Mesendoderm (in vitro differentiated cells): ENCODE measurements around the gene ARPC5.

Source experiments
- DNase-seq: peaks from one replicate; pipeline ENCODE4 v3.0.0; 2013
- H2AK5ac ChIP-seq: 2 replicates; pipeline ENCODE4 v1.6.1; 2013; ENCODE audit warnings: low read length, inconsistent platforms
- H2BK120ac ChIP-seq: 2 replicates; pipeline ENCODE4 v1.6.1; 2013; ENCODE audit warnings: low read depth, mild to moderate bottlenecking, low read length, moderate library complexity, mixed read lengths
- H2BK15ac ChIP-seq: replicated peaks from 2 replicates; pipeline ENCODE4 v1.6.1; 2013; ENCODE audit warnings: low read depth, mild to moderate bottlenecking, moderate library complexity
- H2BK5ac ChIP-seq: 2 replicates; pipeline ENCODE4 v1.6.1; 2013; ENCODE audit warnings: low read length, inconsistent platforms
- H3K18ac ChIP-seq: 2 replicates; pipeline ENCODE4 v1.6.1; 2013; ENCODE audit warnings: mild to moderate bottlenecking, low read length, mixed read lengths
- H3K23ac ChIP-seq: one replicate; pipeline ENCODE4 v1.6.1; 2013; ENCODE audit warnings: low read length
- H3K27ac ChIP-seq: 2 replicates; pipeline ENCODE4 v1.5.1; 2013; ENCODE audit warnings: low read depth, mild to moderate bottlenecking, inconsistent platforms, low read length, moderate library complexity
- H3K27me3 ChIP-seq: 2 replicates; pipeline ENCODE4 v1.6.1; 2013; ENCODE audit warnings: low read length, control low read depth, mild to moderate bottlenecking, inconsistent platforms; ENCODE audit not compliant: insufficient read depth, poor library complexity
- H3K36me3 ChIP-seq: 2 replicates; pipeline ENCODE4 v1.6.1; 2013; ENCODE audit warnings: low read length, inconsistent platforms; ENCODE audit not compliant: control insufficient read depth, insufficient read depth
- H3K4ac ChIP-seq: one replicate; pipeline ENCODE4 v1.6.1; 2013; ENCODE audit warnings: low read depth, mild to moderate bottlenecking, low read length, moderate library complexity
- H3K4me1 ChIP-seq: 2 replicates; pipeline ENCODE4 v1.6.1; 2013; ENCODE audit warnings: low read depth, low read length, inconsistent platforms; ENCODE audit not compliant: control insufficient read depth
- H3K4me2 ChIP-seq: 2 replicates; pipeline ENCODE4 v1.6.1; 2013; ENCODE audit warnings: low read length
- H3K4me3 ChIP-seq: 2 replicates; pipeline ENCODE4 v1.5.1; 2013; ENCODE audit warnings: mild to moderate bottlenecking, low read length
- H3K56ac ChIP-seq: one replicate; pipeline ENCODE4 v1.6.1; 2013; ENCODE audit warnings: low read length
- H3K79me1 ChIP-seq: 2 replicates; pipeline ENCODE4 v1.6.1; 2013; ENCODE audit warnings: low read length, inconsistent platforms
- H3K79me2 ChIP-seq: 2 replicates; pipeline ENCODE4 v1.6.1; 2013; ENCODE audit warnings: mild to moderate bottlenecking, low read length; ENCODE audit not compliant: control insufficient read depth, insufficient read depth
- H3K9ac ChIP-seq: 2 replicates; pipeline ENCODE4 v1.6.1; 2013; ENCODE audit warnings: low read length, inconsistent platforms
- H4K5ac ChIP-seq: one replicate; pipeline ENCODE4 v1.6.1; 2013; ENCODE audit warnings: low read length
- H4K8ac ChIP-seq: one replicate; pipeline ENCODE4 v1.6.1; 2013; ENCODE audit warnings: low read depth, mild to moderate bottlenecking, control low read depth, low read length, moderate library complexity
- WGBS: extraction: QIAGEN DNeasy Blood & Tissue Kit; methylation state at CpG from one replicate; pipeline ENCODE4 v1.1.7; 2013; ENCODE audit warnings: low lambda C conversion rate, missing lambda C conversion rate; ENCODE audit not compliant: insufficient coverage; ENCODE audit errors: extremely low coverage; 5-methylcytosine and 5-hydroxymethylcytosine counted together

The ARPC5 gene

DNA sequence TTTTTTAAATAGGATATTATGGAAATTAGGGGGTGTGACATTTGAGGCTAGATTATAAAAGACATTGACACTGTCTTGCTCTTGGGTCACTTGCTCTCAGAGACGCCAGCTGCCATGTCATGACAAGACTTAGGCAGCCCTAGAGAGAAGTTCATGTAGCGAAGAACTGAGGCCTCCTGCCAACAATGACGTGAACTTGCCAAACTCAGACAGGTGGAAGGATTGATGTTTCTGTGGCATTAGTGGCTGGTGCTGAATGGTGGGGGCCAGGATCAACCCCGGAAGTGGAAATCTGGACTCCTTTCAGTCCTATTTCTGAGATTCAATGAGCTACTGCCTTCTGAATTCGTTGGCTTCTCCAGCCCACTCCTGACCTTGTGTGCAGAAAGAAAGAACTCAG, 60.0 kb downstream of the ARPC5 start:
- Histone ChIP-seq H3K56ac (no peak overlapping the region), H3K79me2 (no peaks in the 10 kb centered on the region), H3K4me3 (no peak overlapping the region), H2AK5ac (no peak overlapping the region), H3K4me2 (no peak overlapping the region), H3K23ac (no peak overlapping the region), H4K8ac (no peak overlapping the region), H3K4ac (no peak overlapping the region), H2BK5ac (no peak overlapping the region), H4K5ac (no peak overlapping the region), H3K9ac (no peak overlapping the region), H2BK15ac (no peak overlapping the region), H2BK120ac (no peak overlapping the region), H3K18ac (no peak overlapping the region), H3K27ac (no peak overlapping the region), H3K79me1 (no peaks in the 10 kb centered on the region), H3K36me3 (no peaks in the 10 kb centered on the region), H3K27me3 (no peaks in the 10 kb centered on the region), H3K4me1 (no peaks in the 10 kb centered on the region)
- no CpG with 5 or more reads among the region's 5 CpGs for WGBS
- DNase-seq: no peak

DNA sequence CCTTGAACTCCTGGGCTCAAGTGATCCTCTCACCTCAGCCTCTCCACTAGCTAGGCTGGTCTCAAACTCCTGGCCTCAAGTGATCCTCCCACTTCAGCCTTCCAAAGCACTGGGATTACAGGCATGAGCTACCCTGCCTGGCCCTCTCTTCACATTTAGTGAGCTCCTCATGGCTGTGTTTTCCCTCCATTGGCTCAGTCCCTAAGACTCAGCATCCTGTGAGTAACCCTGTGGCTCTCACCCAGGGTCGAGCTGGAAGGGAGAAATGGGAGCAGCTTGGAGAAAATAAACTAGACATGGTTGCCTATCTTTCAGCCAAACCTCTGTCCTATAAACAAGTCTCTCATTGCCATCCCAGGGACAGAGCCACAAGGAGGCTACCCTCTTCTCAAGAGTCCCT, 62.9 kb downstream of the ARPC5 start:
- no peaks in the 10 kb centered on the region for H3K79me2 ChIP-seq
- no peak overlapping the region for H3K18ac ChIP-seq
- DNase-seq: no peak
- H3K4ac ChIP-seq: no peak overlapping the region
- H3K9ac ChIP-seq: no peak overlapping the region
- no CpG with 5 or more reads among the region's 1 CpG for whole genome bisulfite sequencing
- H4K8ac ChIP-seq: no peak overlapping the region
- H4K5ac ChIP-seq: no peak overlapping the region
- H2BK5ac ChIP-seq: no peak overlapping the region
- no peak overlapping the region for H3K23ac ChIP-seq
- no peaks in the 10 kb centered on the region for H3K36me3 ChIP-seq
- no peak overlapping the region for H3K4me3 ChIP-seq
- H3K4me1 ChIP-seq: no peaks in the 10 kb centered on the region
- no peak overlapping the region for H2BK15ac ChIP-seq
- H2BK120ac ChIP-seq: no peak overlapping the region
- H3K27me3 ChIP-seq: no peaks in the 10 kb centered on the region
- no peak overlapping the region for H3K56ac ChIP-seq
- no peaks in the 10 kb centered on the region for H3K79me1 ChIP-seq
- no peak overlapping the region for H2AK5ac ChIP-seq
- no peak overlapping the region for H3K4me2 ChIP-seq
- no peak overlapping the region for H3K27ac ChIP-seq

DNA sequence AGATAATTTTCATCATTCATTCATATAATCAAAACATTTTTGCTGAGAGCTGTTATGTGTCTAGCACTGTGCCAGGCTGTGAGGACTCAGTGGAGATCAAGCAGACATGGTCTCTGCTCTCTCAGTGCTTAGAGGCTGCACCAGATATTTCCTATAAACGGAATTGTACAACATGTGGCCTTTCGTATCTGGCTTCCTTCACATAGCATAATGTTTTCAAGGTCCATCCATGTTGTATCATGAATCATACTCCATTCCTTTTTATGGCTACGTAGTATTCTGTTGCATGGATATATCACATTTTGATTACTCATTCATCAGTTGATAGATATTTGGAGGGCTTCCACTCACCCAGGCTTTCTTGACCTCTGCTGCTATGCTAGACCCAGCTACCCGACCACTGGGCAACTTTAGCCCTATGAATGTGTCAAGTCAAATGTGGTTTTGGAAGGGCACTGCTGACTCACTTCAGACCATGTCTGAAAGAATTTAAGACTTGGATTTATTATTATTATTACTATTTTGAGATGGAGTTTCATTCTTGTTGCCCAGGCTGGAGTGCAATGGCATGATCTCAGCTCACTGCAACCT, 63.8 kb downstream of the ARPC5 start:
- no peaks in the 10 kb centered on the region for H3K27me3 ChIP-seq
- no peak overlapping the region for H3K4ac ChIP-seq
- no peak overlapping the region for H2AK5ac ChIP-seq
- no peak overlapping the region for H2BK120ac ChIP-seq
- no peak overlapping the region for H3K27ac ChIP-seq
- H3K79me2 ChIP-seq: no peaks in the 10 kb centered on the region
- H3K4me1 ChIP-seq: no peaks in the 10 kb centered on the region
- H3K4me2 ChIP-seq: no peak overlapping the region
- DNase-seq: no peak
- no peak overlapping the region for H3K23ac ChIP-seq
- H2BK5ac ChIP-seq: no peak overlapping the region
- no peak overlapping the region for H3K18ac ChIP-seq
- no peak overlapping the region for H2BK15ac ChIP-seq
- H3K79me1 ChIP-seq: no peaks in the 10 kb centered on the region
- no CpG with 5 or more reads among the region's 4 CpGs for WGBS
- no peak overlapping the region for H4K8ac ChIP-seq
- H3K36me3 ChIP-seq: no peaks in the 10 kb centered on the region
- no peak overlapping the region for H3K4me3 ChIP-seq
- no peak overlapping the region for H3K56ac ChIP-seq
- H4K5ac ChIP-seq: no peak overlapping the region
- H3K9ac ChIP-seq: no peak overlapping the region
